Measurements from ENCODE around the gene KCNH1.

KCNH1 gene

GRCh38 chr1:210646258-210646616 lies 487.7 kb downstream of the KCNH1 start:
- TF ChIP-seq CTCF (IDR thresholded peaks at IDR 0.05; ENCODE audit: insufficient read depth, low read depth, low read length, missing control alignments): no peak
- no peak overlapping the region for H3K4me3 ChIP-seq (ENCODE audit: low read depth, low read length)
- DNase-seq (ENCODE audit: low read depth): no peak

- DNase-seq (ENCODE audit: low read depth): no peak
- no peak overlapping the region for H3K4me3 ChIP-seq (ENCODE audit: low read depth, low read length)
- TF ChIP-seq CTCF (IDR thresholded peaks at IDR 0.05; ENCODE audit: insufficient read depth, low read depth, low read length, missing control alignments): no peak
These were observed 488.2 kb downstream of the KCNH1 start for GRCh38 chr1:210645582-210646257.

GRCh38 chr1:210641582-210641981 lies 492.4 kb downstream of the KCNH1 start:
- no peak for TF ChIP-seq CTCF (IDR thresholded peaks at IDR 0.05; ENCODE audit: insufficient read depth, low read depth, low read length, missing control alignments)
- DNase-seq (ENCODE audit: low read depth): no peak
- H3K4me3 ChIP-seq (ENCODE audit: low read depth, low read length): no peak overlapping the region

- no peak for TF ChIP-seq CTCF (IDR thresholded peaks at IDR 0.05; ENCODE audit: insufficient read depth, low read depth, low read length, missing control alignments)
- no peak for DNase-seq (ENCODE audit: low read depth)
- H3K4me3 ChIP-seq (ENCODE audit: low read depth, low read length): no peak overlapping the region
These were observed 498.8 kb downstream of the KCNH1 start for GRCh38 chr1:210635108-210635507.

- H3K4me3 ChIP-seq (ENCODE audit: low read depth, low read length): no peak overlapping the region
- TF ChIP-seq CTCF (IDR thresholded peaks at IDR 0.05; ENCODE audit: insufficient read depth, low read depth, low read length, missing control alignments): no peak
- DNase-seq (ENCODE audit: low read depth): no peak
These were observed 500.3 kb downstream of the KCNH1 start for GRCh38 chr1:210633636-210634035.

- DNase-seq (ENCODE audit: low read depth): no peak
- no peak overlapping the region for H3K4me3 ChIP-seq (ENCODE audit: low read depth, low read length)
- no peak for TF ChIP-seq CTCF (IDR thresholded peaks at IDR 0.05; ENCODE audit: insufficient read depth, low read depth, low read length, missing control alignments)
These were observed 500.8 kb downstream of the KCNH1 start for GRCh38 chr1:210633140-210633539.

- no peak for TF ChIP-seq CTCF (IDR thresholded peaks at IDR 0.05; ENCODE audit: insufficient read depth, low read depth, low read length, missing control alignments)
- no peak overlapping the region for H3K4me3 ChIP-seq (ENCODE audit: low read depth, low read length)
- DNase-seq (ENCODE audit: low read depth): no peak
These were observed 502.5 kb downstream of the KCNH1 start for GRCh38 chr1:210631399-210631798.
